Progenitor cell of endocrine pancreas (in vitro differentiated cells): ENCODE data around the gene CLDND1. TPM values are rescaled to one million over a fixed set of nuclear protein-coding genes. Genes with fewer than 3 reads are reported as not detected.

Source experiments
- DNase-seq: peaks from one replicate; pipeline ENCODE4 v3.0.0; 2021; ENCODE audit warnings: low spot score; ENCODE audit not compliant: unreplicated experiment
- H3K27ac Mint-ChIP-seq: 2 replicates; pipeline ENCODE4 v1.8.0; 2021; ENCODE audit warnings: mild to moderate bottlenecking, moderate library complexity, mixed read lengths
- H3K27me3 Mint-ChIP-seq: 2 replicates; pipeline ENCODE4 v1.8.0; 2021; ENCODE audit warnings: mixed read lengths
- H3K36me3 Mint-ChIP-seq: 2 replicates; pipeline ENCODE4 v1.8.0; 2022; ENCODE audit warnings: mixed read lengths; ENCODE audit not compliant: insufficient read depth
- H3K4me1 Mint-ChIP-seq: 2 replicates; pipeline ENCODE4 v1.8.0; 2021; ENCODE audit warnings: low read depth, mixed read lengths
- H3K4me3 Mint-ChIP-seq: 2 replicates; pipeline ENCODE4 v1.8.0; 2021; ENCODE audit warnings: low read depth, mild to moderate bottlenecking, moderate library complexity, mixed read lengths
- H3K9me3 Mint-ChIP-seq: 2 replicates; pipeline ENCODE4 v1.8.0; 2021; ENCODE audit warnings: low read depth, mixed read lengths
- total RNA-seq: library from RNA; stranded (reverse); gene quantifications from 2 replicates; pipeline ENCODE4 v1.2.1, GENCODE V29; 2021
- TF ChIP-seq, protein P1 (sequence below): fragments of 200-600 bp; sonication (generic); IDR thresholded peaks from one replicate; pipeline ENCODE4 v1.5.0; 2021; ENCODE audit warnings: antibody characterized with exemption, mild to moderate bottlenecking; ENCODE audit not compliant: unreplicated experiment

Gene CLDND1
- total RNA-seq, 1 donor from 2014 or later: 101 TPM

DNA sequence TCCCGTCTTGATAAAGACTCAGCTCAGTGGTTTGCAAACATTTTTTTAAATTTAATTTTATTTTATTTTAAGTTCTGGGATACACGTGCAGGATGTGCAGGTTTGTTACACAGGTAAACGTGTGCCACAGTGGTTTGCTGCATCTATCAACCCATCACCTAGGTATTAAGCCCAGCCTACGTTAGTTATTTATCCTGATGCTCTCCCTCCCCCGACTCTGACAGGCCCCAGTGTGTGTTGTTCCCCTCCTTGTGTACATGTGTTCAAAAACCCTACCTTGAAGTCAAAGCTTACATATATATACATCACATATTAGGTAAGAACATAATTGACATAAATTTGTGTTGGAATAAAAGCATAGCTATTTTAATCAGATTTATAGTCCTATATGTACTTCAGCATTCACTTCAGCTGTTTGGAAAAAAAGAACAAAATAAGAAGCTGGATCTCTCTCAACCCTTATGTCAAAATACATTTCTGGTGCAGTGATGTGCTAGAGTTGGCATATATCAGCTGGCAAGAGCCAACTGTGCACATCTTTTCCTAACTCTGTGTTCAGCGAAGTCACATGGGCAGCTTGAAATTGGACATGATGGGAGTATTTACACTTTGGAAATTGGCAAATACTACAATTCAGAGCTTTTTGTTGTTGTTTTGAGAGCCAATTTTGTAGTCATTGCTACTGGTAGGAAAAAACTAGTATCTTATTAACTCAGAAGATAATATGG, 35.6 kb upstream of the CLDND1 start:
- Mint-ChIP-seq H3K9me3 (no peaks in the 10 kb centered on the region), H3K27ac (no peak overlapping the region), H3K4me1 (no peaks in the 10 kb centered on the region), H3K36me3 (no peaks in the 10 kb centered on the region), H3K4me3 (no peak overlapping the region), H3K27me3 (no peaks in the 10 kb centered on the region)
- no peak for DNase-seq
- TF ChIP-seq, protein P1, sequence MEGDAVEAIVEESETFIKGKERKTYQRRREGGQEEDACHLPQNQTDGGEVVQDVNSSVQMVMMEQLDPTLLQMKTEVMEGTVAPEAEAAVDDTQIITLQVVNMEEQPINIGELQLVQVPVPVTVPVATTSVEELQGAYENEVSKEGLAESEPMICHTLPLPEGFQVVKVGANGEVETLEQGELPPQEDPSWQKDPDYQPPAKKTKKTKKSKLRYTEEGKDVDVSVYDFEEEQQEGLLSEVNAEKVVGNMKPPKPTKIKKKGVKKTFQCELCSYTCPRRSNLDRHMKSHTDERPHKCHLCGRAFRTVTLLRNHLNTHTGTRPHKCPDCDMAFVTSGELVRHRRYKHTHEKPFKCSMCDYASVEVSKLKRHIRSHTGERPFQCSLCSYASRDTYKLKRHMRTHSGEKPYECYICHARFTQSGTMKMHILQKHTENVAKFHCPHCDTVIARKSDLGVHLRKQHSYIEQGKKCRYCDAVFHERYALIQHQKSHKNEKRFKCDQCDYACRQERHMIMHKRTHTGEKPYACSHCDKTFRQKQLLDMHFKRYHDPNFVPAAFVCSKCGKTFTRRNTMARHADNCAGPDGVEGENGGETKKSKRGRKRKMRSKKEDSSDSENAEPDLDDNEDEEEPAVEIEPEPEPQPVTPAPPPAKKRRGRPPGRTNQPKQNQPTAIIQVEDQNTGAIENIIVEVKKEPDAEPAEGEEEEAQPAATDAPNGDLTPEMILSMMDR: no peak

DNA sequence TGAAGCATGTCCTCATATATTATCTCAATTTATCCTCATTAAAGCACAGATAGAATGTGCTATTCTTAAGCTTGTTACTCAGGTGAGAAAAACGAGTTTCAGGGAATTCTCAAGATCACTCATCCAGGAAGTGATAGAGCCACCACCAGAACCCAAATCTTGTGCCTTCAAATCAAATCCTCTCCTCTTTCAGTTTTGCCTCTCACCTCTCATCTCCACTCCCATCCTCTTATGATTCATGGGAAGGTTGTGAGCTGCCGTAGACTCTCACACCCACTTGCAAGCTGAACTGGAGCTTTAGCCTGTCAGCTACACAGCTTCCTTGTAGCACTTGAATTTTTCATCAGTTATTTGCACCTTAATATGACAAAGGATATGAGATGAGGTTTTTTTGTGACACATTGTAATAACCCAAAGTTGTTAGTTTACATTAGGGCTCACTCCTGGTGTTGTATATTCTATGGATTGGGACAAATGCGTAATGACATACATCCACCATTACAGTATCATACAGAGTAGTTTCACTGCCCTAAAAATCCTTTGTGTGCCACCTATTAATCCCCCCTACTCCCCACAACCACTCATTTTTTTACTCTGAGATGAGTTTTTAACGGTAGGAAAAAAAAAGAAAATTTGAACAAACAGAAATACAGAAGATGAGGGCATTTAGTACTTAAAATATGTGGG, 34.8 kb upstream of the CLDND1 start:
- DNase-seq: no peak
- Mint-ChIP-seq H3K4me1 (no peaks in the 10 kb centered on the region), H3K27ac (no peak overlapping the region), H3K9me3 (no peaks in the 10 kb centered on the region), H3K4me3 (no peak overlapping the region), H3K36me3 (no peaks in the 10 kb centered on the region), H3K27me3 (no peaks in the 10 kb centered on the region)
- TF ChIP-seq, protein P1: no peak

DNA sequence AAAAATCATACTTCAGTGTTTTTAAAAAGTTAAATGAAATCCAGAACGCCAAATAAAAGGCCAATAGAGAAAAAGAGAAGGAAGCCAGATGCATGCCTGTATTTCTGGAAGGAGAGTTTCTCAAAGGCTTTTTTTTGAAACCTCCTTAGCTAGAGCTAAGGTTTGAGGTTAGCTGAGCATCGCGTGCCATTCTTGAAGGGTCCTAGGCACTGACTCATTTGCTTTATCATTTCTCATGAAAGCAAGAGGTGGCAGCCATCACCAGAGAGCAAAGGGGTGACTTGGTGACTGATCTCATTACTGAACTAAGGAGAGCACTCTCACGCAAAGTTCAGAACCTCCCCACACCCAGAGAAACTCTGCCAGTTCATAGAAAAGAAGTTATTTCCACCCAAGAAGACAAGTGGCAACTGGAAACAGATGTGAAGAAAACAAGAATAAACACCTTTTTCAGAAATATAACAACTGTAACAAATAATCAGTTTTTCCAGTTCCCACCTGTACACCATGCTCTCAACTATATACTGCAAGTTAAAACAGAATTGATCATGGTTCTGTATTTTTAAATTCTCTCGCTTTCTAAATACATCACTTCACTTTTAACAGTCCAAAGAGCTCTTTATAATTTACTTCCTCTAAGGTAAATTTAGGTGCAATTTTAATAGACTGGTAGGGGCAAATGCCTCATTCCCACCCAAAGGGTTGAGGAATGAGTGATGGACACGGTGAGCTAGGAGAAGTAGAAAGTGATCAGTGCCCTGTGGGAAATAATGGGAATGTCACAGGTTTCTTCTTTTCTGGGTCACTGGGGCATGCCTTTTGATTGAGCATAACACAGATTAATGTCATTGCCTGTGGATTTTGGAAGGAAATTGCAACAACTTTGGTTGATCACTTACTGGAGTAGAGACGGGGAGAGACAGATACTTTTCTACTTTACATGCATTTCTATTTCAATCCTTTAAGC, 33.7 kb upstream of the CLDND1 start:
- DNase-seq: no peak
- H3K4me3 Mint-ChIP-seq: no peak overlapping the region
- no peaks in the 10 kb centered on the region for H3K27me3 Mint-ChIP-seq
- H3K36me3 Mint-ChIP-seq: no peaks in the 10 kb centered on the region
- no peaks in the 10 kb centered on the region for H3K9me3 Mint-ChIP-seq
- no peak overlapping the region for H3K27ac Mint-ChIP-seq
- H3K4me1 Mint-ChIP-seq: no peaks in the 10 kb centered on the region
- TF ChIP-seq, protein P1: no peak

DNA sequence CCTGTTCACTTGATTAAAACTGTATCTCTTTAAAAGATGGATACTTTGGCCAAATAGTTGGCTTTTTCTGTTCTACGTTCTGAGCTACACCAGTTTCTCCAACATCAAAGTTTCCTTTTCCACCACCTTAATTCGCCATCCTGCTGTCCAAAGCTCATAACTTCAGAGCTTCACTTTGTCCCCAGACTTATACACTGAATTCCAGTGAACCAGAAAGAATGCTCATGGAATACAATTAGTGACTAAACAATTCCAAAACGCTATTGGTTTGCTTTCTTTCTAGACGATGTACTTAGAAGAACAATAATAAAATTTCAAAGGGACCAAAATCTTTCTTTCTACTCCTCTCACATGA, 32.3 kb upstream of the CLDND1 start:
- no peak for DNase-seq
- no peak overlapping the region for H3K4me3 Mint-ChIP-seq
- H3K27me3 Mint-ChIP-seq: no peaks in the 10 kb centered on the region
- H3K36me3 Mint-ChIP-seq: no peaks in the 10 kb centered on the region
- H3K4me1 Mint-ChIP-seq: no peaks in the 10 kb centered on the region
- TF ChIP-seq, protein P1: no peak
- no peak overlapping the region for H3K27ac Mint-ChIP-seq
- H3K9me3 Mint-ChIP-seq: no peaks in the 10 kb centered on the region

GRCh38 chr3:98554580-98554979, 31.9 kb upstream of the CLDND1 start:
- TF ChIP-seq, protein P1: no peak
- H3K36me3 Mint-ChIP-seq: no peaks in the 10 kb centered on the region
- H3K4me3 Mint-ChIP-seq: no peak overlapping the region
- no peaks in the 10 kb centered on the region for H3K9me3 Mint-ChIP-seq
- DNase-seq: no peak
- H3K4me1 Mint-ChIP-seq: no peaks in the 10 kb centered on the region
- H3K27ac Mint-ChIP-seq: no peak overlapping the region
- no peaks in the 10 kb centered on the region for H3K27me3 Mint-ChIP-seq
